WERI-Rb-1 (cell line): Measurements from ENCODE around the gene ATP1B1.

Experiments
- DNase-seq: peaks from one replicate; pipeline ENCODE4 v3.0.0-alpha.2; 2020
- H3K27ac ChIP-seq: fragments of 250-450 bp; sonication (Bioruptor Pico); 2 replicates; pipeline ENCODE4 v1.5.1; 2020; ENCODE audit warnings: mild to moderate bottlenecking, moderate library complexity
- H3K27me3 ChIP-seq: fragments of 250-450 bp; sonication (Bioruptor Pico); 2 replicates; pipeline ENCODE4 v1.5.1; 2021; ENCODE audit warnings: mild to moderate bottlenecking, low read depth, moderate library complexity; ENCODE audit not compliant: insufficient read depth, severe bottlenecking
- H3K36me3 ChIP-seq: fragments of 250-450 bp; sonication (Bioruptor Pico); 2 replicates; pipeline ENCODE4 v1.5.1; 2020; ENCODE audit warnings: mild to moderate bottlenecking, moderate library complexity
- H3K4me3 ChIP-seq: 2 replicates; pipeline ENCODE4 v1.5.1; 2011; ENCODE audit warnings: low read depth, mild to moderate bottlenecking, control low read depth, low read length
- H3K9me3 ChIP-seq: fragments of 250-450 bp; sonication (Bioruptor Pico); 2 replicates; pipeline ENCODE4 v1.5.1; 2021; ENCODE audit warnings: mild to moderate bottlenecking, moderate library complexity; ENCODE audit not compliant: severe bottlenecking
- TF ChIP-seq, protein P1 (sequence below): IDR thresholded peaks from 2 replicates; pipeline ENCODE4 v1.5.1; 2011; ENCODE audit warnings: low read depth, mild to moderate bottlenecking, control low read depth, inconsistent platforms, low read length

Gene ATP1B1

DNA sequence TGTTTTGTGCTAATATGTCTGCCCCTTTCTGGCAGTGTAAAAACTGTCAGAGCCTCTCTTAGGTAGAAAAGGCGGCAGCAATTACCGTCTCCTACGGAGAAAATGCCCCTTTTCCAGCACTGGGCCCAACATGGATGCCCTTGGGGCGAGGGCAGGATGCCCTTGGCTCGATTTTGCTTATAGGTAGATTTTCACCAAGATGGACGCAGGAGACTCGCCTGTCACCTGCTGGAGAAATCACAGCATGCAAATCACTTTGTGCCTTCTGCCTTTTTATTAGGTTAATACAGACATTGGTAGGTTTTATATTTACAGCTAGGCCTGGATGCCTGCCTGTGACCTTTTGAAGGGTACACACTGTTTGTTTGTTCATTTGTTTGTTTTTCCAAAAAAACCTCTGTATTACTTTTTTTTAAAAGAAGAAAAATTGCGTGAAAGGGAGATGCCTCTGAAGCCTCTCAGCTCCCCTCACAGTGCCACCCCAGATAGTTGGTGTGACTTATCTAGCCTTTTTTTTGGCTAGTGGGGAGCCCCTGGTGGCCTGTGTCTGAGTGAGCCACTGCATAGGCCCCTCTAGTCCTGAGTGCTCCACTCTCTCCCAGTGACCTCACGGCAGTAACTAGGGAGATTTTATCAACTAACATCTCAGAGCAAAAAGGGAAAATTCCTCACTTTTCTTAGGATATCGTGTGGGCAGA is 2.5 kb downstream of the ATP1B1 start:
- TF ChIP-seq, protein P1, sequence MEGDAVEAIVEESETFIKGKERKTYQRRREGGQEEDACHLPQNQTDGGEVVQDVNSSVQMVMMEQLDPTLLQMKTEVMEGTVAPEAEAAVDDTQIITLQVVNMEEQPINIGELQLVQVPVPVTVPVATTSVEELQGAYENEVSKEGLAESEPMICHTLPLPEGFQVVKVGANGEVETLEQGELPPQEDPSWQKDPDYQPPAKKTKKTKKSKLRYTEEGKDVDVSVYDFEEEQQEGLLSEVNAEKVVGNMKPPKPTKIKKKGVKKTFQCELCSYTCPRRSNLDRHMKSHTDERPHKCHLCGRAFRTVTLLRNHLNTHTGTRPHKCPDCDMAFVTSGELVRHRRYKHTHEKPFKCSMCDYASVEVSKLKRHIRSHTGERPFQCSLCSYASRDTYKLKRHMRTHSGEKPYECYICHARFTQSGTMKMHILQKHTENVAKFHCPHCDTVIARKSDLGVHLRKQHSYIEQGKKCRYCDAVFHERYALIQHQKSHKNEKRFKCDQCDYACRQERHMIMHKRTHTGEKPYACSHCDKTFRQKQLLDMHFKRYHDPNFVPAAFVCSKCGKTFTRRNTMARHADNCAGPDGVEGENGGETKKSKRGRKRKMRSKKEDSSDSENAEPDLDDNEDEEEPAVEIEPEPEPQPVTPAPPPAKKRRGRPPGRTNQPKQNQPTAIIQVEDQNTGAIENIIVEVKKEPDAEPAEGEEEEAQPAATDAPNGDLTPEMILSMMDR: no peak
- Histone ChIP-seq H3K36me3 (peaks cover 4% of the 10 kb centered on the region), H3K4me3 (no peak overlapping the region), H3K27ac (no peak overlapping the region), H3K27me3 (no peaks in the 10 kb centered on the region), H3K9me3 (no peaks in the 10 kb centered on the region)
- DNase-seq: no peak

DNA sequence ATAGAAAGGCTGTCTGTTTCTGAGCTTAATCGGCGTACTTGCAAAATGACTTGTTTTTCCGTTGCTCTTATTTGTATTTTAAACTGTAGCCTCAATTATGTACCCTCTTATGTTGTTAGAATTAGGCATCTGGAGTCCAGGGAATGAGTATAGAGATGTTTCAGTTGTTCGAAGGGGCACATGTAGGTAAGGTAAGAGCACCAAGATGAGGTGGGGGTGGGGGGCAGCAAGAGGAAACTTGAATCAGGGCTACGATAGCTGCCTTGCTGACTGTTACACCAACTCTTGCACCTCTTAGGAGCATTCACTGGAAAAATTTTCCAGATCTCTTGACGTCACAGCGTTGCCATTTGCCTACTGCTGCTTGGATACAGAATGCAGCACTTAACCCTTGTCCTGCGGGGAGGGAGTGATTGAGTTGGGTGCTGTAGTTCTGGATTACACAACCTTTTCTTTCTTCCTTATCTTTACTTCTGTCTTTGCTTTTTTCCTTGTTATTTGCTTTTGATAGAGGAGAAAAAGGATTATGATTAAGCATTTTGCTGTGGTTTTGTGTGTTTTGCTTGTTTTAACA is 3.2 kb downstream of the ATP1B1 start:
- no peak for DNase-seq
- TF ChIP-seq, protein P1: no peak
- Histone ChIP-seq H3K4me3 (no peak overlapping the region), H3K9me3 (no peaks in the 10 kb centered on the region), H3K36me3 (peaks cover 4% of the 10 kb centered on the region), H3K27ac (no peak overlapping the region), H3K27me3 (no peaks in the 10 kb centered on the region)

DNA sequence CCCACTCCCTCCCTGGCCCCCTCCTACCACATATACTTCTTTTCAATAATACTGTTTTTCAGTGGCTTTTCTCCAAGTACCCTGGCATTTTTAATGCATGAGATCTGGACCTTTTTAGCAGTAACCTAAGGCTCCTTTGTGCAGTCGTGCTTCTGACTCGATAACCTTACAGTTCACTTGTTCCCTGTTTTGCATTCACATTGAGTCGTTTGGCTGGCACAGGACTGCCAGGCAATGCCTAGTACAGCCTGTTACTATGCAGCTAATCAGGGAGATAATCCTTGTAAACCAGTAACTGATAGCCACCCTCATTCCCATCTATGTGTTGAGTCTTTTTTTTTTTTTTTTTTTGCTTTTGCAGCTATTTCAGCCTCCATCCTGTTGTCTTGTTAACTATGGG is 3.7 kb downstream of the ATP1B1 start:
- Histone ChIP-seq H3K4me3 (no peak overlapping the region), H3K27me3 (no peaks in the 10 kb centered on the region), H3K9me3 (no peaks in the 10 kb centered on the region), H3K27ac (no peak overlapping the region), H3K36me3 (peaks cover 4% of the 10 kb centered on the region)
- no peak for DNase-seq
- TF ChIP-seq, protein P1: no peak

DNA sequence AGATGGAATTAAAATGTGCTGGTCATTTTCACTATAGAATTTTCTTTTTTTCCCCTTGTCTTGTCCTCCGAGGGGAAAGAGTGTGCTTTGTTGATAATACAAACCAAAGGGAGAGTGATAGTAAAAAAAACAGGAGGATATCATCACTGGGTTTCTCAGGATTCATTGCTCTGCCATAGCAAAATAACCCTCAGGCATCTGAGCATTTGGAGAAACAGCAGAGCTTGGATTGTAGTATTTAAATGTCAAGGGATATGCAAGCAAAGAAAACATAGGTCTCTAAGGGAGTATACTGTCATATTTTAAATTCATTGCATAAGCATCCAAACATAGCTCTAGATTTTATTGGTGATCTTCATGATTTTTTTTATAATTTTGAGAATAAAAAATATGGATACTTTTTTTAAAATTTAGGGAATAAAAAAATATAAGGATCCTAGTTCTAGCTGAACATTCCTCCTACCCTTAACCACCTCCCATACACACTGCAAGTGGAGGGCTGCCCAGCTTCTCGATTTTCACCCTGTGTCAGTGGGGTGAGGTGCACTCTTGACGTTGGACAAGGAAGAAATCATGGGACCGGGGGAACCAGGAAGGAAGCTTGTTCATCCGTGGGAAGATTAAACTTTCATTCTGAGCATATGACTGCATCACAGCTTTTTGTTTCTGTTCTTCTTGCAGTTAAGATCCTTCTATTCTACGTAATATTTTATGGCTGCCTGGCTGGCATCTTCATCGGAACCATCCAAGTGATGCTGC is 4.4 kb downstream of the ATP1B1 start:
- DNase-seq: no peak
- Histone ChIP-seq H3K4me3 (no peak overlapping the region), H3K27ac (no peak overlapping the region), H3K36me3 (peaks cover 4% of the 10 kb centered on the region), H3K27me3 (no peaks in the 10 kb centered on the region), H3K9me3 (no peaks in the 10 kb centered on the region)
- TF ChIP-seq, protein P1: no peak

DNA sequence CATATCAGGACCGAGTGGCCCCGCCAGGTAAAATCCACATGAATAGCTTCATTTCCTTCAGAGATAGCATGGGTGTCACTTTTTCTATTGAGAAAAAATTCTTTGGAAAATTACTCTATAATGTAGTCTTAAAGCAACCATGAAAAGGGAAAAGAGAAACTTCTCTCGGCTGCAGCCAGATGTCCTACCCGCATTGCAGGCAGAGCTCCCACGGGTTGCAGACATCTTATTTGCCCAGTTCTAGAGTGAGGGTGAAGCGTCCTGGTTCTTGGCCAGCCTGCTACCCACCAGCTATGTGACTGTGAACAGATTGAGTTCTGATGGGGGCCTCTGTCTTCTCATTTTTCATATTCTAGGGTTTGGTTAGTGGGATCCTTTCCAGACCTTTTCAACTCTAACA is 5.0 kb downstream of the ATP1B1 start:
- H3K36me3 ChIP-seq: peaks cover 4% of the 10 kb centered on the region

More for the DNA sequence above, 5.0 kb downstream of the ATP1B1 start:
- TF ChIP-seq, protein P1: no peak
- Histone ChIP-seq H3K9me3 (no peaks in the 10 kb centered on the region), H3K4me3 (no peak overlapping the region), H3K27ac (no peak overlapping the region), H3K27me3 (no peaks in the 10 kb centered on the region)
- DNase-seq: no peak
